HEK293 (cell line): Measurements from ENCODE around the gene TNPO3.

Experiments
- GLIS2 ChIP-seq: fragments of 450-650 bp; formaldehyde crosslinking; IDR thresholded peaks from 2 replicates; pipeline ENCODE4 v1.5.1; 2016; ENCODE audit warnings: missing biosample characterization, missing genetic modification characterization
- KLF1 ChIP-seq: fragments of 450-650 bp; formaldehyde crosslinking; IDR thresholded peaks from 2 replicates; pipeline ENCODE4 v1.5.1; 2016; ENCODE audit warnings: missing biosample characterization, missing genetic modification characterization
- KLF7 ChIP-seq: fragments of 450-650 bp; formaldehyde crosslinking; IDR thresholded peaks from 2 replicates; pipeline ENCODE4 v1.5.1; 2016; ENCODE audit warnings: missing biosample characterization, missing genetic modification characterization, borderline replicate concordance
- KLF8 ChIP-seq: fragments of 450-650 bp; formaldehyde crosslinking; IDR thresholded peaks from 2 replicates; pipeline ENCODE4 v1.5.1; 2016; ENCODE audit warnings: missing biosample characterization, missing genetic modification characterization
- MZF1 ChIP-seq: fragments of 450-650 bp; formaldehyde crosslinking; IDR thresholded peaks from 2 replicates; pipeline ENCODE4 v1.5.1; 2017; ENCODE audit warnings: missing biosample characterization, missing genetic modification characterization, borderline replicate concordance
- PRDM1 ChIP-seq: fragments of 450-650 bp; formaldehyde crosslinking; IDR thresholded peaks from 2 replicates; pipeline ENCODE4; 2016; ENCODE audit warnings: missing biosample characterization, missing genetic modification characterization
- RBAK ChIP-seq: fragments of 450-650 bp; formaldehyde crosslinking; IDR thresholded peaks from 2 replicates; pipeline ENCODE4 v1.5.1; 2016; ENCODE audit warnings: missing biosample characterization, missing genetic modification characterization
- SP7 ChIP-seq: fragments of 450-650 bp; formaldehyde crosslinking; IDR thresholded peaks from 2 replicates; pipeline ENCODE4 v1.5.1; 2016; ENCODE audit warnings: missing biosample characterization, missing genetic modification characterization
- ZBTB17 ChIP-seq: fragments of 450-650 bp; formaldehyde crosslinking; IDR thresholded peaks from 2 replicates; pipeline ENCODE4 v1.5.1; 2016; ENCODE audit warnings: missing biosample characterization, missing genetic modification characterization
- ZBTB20 ChIP-seq: fragments of 450-650 bp; formaldehyde crosslinking; IDR thresholded peaks from 2 replicates; pipeline ENCODE4 v1.5.1; 2016; ENCODE audit warnings: missing biosample characterization, missing genetic modification characterization
- ZBTB21 ChIP-seq: fragments of 450-650 bp; formaldehyde crosslinking; IDR thresholded peaks from 2 replicates; pipeline ENCODE4 v1.5.1; 2017; ENCODE audit warnings: missing biosample characterization, missing genetic modification characterization
- ZBTB8A ChIP-seq: fragments of 450-650 bp; formaldehyde crosslinking; IDR thresholded peaks from 2 replicates; pipeline ENCODE4 v1.5.1; 2016; ENCODE audit warnings: missing biosample characterization, missing genetic modification characterization
- ZFP41 ChIP-seq: fragments of 450-650 bp; formaldehyde crosslinking; IDR thresholded peaks from 2 replicates; pipeline ENCODE4 v1.5.1; 2016; ENCODE audit warnings: missing biosample characterization, missing genetic modification characterization, borderline replicate concordance
- ZNF114 ChIP-seq: fragments of 450-650 bp; formaldehyde crosslinking; IDR thresholded peaks from 2 replicates; pipeline ENCODE4 v1.5.0; 2017; ENCODE audit warnings: missing biosample characterization, missing genetic modification characterization
- ZNF416 ChIP-seq: fragments of 450-650 bp; formaldehyde crosslinking; IDR thresholded peaks from 2 replicates; pipeline ENCODE4 v1.5.1; 2016; ENCODE audit warnings: missing biosample characterization, missing genetic modification characterization
- ZNF549 ChIP-seq: fragments of 450-650 bp; IDR thresholded peaks from 2 replicates; pipeline ENCODE4 v1.5.1; 2018; ENCODE audit warnings: missing biosample characterization, missing genetic modification characterization, mild to moderate bottlenecking, inconsistent platforms, moderate library complexity
- ZNF558 ChIP-seq: fragments of 450-650 bp; formaldehyde crosslinking; IDR thresholded peaks from 2 replicates; pipeline ENCODE4 v1.5.1; 2016; ENCODE audit warnings: missing biosample characterization, missing genetic modification characterization
- ZNF600 ChIP-seq: fragments of 450-650 bp; formaldehyde crosslinking; IDR thresholded peaks from 2 replicates; pipeline ENCODE4 v1.5.1; 2016; ENCODE audit warnings: missing biosample characterization, missing genetic modification characterization
- ZNF626 ChIP-seq: fragments of 450-650 bp; sonication (Bioruptor Pico); formaldehyde crosslinking; IDR thresholded peaks from 2 replicates; pipeline ENCODE4 v1.5.1; 2018; ENCODE audit warnings: missing biosample characterization, missing genetic modification characterization, inconsistent platforms
- ZNF654 ChIP-seq: fragments of 450-650 bp; formaldehyde crosslinking; IDR thresholded peaks from 2 replicates; pipeline ENCODE4 v1.5.1; 2016; ENCODE audit warnings: low read depth, missing biosample characterization, missing genetic modification characterization
- ZNF670 ChIP-seq: fragments of 450-650 bp; formaldehyde crosslinking; IDR thresholded peaks from 2 replicates; pipeline ENCODE4 v1.5.1; 2016; ENCODE audit warnings: missing biosample characterization, missing genetic modification characterization, low read depth
- ZNF701 ChIP-seq: fragments of 450-650 bp; formaldehyde crosslinking; IDR thresholded peaks from 2 replicates; pipeline ENCODE4 v1.5.1; 2016; ENCODE audit warnings: missing biosample characterization, missing genetic modification characterization
- ZSCAN23 ChIP-seq: fragments of 450-650 bp; formaldehyde crosslinking; IDR thresholded peaks from 2 replicates; pipeline ENCODE4 v1.5.1; 2016; ENCODE audit warnings: missing biosample characterization, missing genetic modification characterization
- TF ChIP-seq, protein P1 (sequence below): fragments of 450-650 bp; formaldehyde crosslinking; IDR thresholded peaks from 2 replicates; pipeline ENCODE4 v1.5.1; 2016; ENCODE audit warnings: missing biosample characterization, missing genetic modification characterization, borderline replicate concordance
- TF ChIP-seq, protein P2 (sequence below): fragments of 450-650 bp; formaldehyde crosslinking; IDR thresholded peaks from 2 replicates; pipeline ENCODE4 v1.5.1; 2016; ENCODE audit warnings: missing biosample characterization, missing genetic modification characterization
- TF ChIP-seq, protein P3 (sequence below): fragments of 450-650 bp; formaldehyde crosslinking; IDR thresholded peaks from 2 replicates; pipeline ENCODE4 v1.5.1; 2016; ENCODE audit warnings: missing biosample characterization, missing genetic modification characterization
- TF ChIP-seq, protein P4 (sequence below): fragments of 450-650 bp; formaldehyde crosslinking; IDR thresholded peaks from 2 replicates; pipeline ENCODE4 v1.5.1; 2016; ENCODE audit warnings: missing biosample characterization, missing genetic modification characterization
- TF ChIP-seq, protein P5 (sequence below): fragments of 450-650 bp; formaldehyde crosslinking; IDR thresholded peaks from 2 replicates; pipeline ENCODE4 v1.5.1; 2017; ENCODE audit warnings: missing biosample characterization, missing genetic modification characterization
- TF ChIP-seq, protein P6 (sequence below): fragments of 450-650 bp; IDR thresholded peaks from 2 replicates; pipeline ENCODE4 v1.5.1; 2018; ENCODE audit warnings: missing biosample characterization, mild to moderate bottlenecking, missing genetic modification characterization
- TF ChIP-seq, protein P7 (sequence below): fragments of 450-650 bp; formaldehyde crosslinking; IDR thresholded peaks from 2 replicates; pipeline ENCODE4 v1.5.1; 2016; ENCODE audit warnings: missing biosample characterization, missing genetic modification characterization

Gene TNPO3

DNA sequence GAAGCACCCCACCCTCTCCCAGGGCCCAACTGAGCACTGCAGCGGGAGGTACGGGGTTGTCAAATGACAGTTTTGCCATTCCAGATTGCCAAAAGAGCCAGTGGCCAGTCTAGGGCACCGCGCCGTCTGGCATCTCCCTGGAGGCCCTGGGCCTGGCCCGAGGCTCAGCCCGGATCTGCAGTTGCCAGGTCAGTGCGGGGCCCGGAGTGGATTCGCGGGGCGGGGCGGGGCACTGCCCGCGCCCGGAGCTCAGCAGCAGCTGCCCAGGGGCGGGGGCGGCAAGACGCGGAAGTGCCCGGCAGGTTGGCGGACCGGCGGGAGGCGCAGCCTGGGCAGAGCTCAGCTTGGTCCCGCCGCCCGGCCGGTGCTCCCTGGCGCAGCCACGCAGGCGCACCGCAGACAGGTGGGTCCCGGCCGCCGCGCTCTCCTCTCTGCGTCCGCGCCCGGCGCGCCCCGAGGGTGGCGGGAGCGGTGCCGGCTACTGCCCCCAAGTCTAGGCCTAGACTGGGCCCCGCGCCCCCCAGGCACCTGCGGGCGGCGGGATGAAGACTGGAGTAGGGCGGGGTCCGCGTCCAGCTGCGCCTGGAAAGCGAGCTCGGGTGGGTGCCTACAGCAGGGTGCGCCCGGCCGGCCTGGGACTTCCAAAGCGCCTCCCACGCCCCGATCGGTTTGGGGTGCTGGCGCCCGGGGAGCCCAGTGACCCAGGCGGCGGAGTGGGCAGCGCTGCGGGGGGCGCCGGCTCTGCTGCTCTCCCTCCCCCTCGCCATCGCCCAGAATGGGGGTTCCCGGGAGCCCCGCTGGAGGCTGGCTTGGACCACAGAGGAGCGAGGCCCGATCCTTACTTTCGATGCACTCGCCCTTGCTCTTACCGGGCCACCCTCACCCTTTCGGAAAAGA, 117.0 kb downstream of the TNPO3 start, which contains the start of gene IRF5 (continued):
- TF ChIP-seq, protein P1, sequence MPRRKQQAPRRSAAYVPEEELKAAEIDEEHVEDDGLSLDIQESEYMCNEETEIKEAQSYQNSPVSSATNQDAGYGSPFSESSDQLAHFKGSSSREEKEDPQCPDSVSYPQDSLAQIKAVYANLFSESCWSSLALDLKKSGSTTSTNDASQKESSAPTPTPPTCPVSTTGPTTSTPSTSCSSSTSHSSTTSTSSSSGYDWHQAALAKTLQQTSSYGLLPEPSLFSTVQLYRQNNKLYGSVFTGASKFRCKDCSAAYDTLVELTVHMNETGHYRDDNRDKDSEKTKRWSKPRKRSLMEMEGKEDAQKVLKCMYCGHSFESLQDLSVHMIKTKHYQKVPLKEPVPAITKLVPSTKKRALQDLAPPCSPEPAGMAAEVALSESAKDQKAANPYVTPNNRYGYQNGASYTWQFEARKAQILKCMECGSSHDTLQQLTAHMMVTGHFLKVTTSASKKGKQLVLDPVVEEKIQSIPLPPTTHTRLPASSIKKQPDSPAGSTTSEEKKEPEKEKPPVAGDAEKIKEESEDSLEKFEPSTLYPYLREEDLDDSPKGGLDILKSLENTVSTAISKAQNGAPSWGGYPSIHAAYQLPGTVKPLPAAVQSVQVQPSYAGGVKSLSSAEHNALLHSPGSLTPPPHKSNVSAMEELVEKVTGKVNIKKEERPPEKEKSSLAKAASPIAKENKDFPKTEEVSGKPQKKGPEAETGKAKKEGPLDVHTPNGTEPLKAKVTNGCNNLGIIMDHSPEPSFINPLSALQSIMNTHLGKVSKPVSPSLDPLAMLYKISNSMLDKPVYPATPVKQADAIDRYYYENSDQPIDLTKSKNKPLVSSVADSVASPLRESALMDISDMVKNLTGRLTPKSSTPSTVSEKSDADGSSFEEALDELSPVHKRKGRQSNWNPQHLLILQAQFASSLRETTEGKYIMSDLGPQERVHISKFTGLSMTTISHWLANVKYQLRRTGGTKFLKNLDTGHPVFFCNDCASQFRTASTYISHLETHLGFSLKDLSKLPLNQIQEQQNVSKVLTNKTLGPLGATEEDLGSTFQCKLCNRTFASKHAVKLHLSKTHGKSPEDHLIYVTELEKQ, result no peak
- TF ChIP-seq ZFP41 (tag by site-specific recombination) (no peak), ZSCAN23 (tag by site-specific recombination) (no peak), ZNF670 (tag by site-specific recombination) (no peak), ZNF549 (no peak), MZF1 (tag by site-specific recombination) (no peak), ZBTB21 (tag by site-specific recombination) (no peak), ZNF558 (no peak), KLF8 (tag by site-specific recombination) (peak; percentile 29; the same call in 1 of the 2 replicates), ZNF701 (tag by site-specific recombination) (no peak), ZNF114 (tag by site-specific recombination) (no peak), KLF1 (tag by site-specific recombination) (peak; percentile 79), ZNF654 (no peak), GLIS2 (peak; percentile 80), ZNF626 (tag by site-specific recombination) (no peak), ZBTB8A (tag by site-specific recombination) (peak; percentile 81), ZBTB17 (tag by site-specific recombination) (peak; percentile 14; the same call in 1 of the 2 replicates), ZNF600 (tag by site-specific recombination) (no peak), SP7 (tag by site-specific recombination) (no peak), KLF7 (tag by site-specific recombination) (no peak), RBAK (no peak), ZBTB20 (tag by site-specific recombination) (peak; percentile 90), PRDM1 (tag by site-specific recombination) (no peak), ZNF416 (tag by site-specific recombination) (no peak)
- TF ChIP-seq, protein P2, sequence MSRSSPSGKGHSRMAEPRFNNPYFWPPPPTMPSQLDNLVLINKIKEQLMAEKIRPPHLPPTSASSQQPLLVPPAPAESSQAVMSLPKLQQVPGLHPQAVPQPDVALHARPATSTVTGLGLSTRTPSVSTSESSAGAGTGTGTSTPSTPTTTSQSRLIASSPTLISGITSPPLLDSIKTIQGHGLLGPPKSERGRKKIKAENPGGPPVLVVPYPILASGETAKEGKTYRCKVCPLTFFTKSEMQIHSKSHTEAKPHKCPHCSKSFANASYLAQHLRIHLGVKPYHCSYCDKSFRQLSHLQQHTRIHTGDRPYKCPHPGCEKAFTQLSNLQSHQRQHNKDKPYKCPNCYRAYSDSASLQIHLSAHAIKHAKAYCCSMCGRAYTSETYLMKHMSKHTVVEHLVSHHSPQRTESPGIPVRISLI, result no peak
- TF ChIP-seq, protein P3, sequence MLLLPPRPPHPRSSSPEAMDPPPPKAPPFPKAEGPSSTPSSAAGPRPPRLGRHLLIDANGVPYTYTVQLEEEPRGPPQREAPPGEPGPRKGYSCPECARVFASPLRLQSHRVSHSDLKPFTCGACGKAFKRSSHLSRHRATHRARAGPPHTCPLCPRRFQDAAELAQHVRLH (tag by site-specific recombination), result no peak
- TF ChIP-seq, protein P4, sequence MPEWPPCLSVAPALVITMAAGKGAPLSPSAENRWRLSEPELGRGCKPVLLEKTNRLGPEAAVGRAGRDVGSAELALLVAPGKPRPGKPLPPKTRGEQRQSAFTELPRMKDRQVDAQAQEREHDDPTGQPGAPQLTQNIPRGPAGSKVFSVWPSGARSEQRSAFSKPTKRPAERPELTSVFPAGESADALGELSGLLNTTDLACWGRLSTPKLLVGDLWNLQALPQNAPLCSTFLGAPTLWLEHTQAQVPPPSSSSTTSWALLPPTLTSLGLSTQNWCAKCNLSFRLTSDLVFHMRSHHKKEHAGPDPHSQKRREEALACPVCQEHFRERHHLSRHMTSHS, result no peak
- TF ChIP-seq, protein P5, sequence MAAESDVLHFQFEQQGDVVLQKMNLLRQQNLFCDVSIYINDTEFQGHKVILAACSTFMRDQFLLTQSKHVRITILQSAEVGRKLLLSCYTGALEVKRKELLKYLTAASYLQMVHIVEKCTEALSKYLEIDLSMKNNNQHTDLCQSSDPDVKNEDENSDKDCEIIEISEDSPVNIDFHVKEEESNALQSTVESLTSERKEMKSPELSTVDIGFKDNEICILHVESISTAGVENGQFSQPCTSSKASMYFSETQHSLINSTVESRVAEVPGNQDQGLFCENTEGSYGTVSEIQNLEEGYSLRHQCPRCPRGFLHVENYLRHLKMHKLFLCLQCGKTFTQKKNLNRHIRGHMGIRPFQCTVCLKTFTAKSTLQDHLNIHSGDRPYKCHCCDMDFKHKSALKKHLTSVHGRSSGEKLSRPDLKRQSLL (tag by site-specific recombination), result no peak
- TF ChIP-seq, protein P6, sequence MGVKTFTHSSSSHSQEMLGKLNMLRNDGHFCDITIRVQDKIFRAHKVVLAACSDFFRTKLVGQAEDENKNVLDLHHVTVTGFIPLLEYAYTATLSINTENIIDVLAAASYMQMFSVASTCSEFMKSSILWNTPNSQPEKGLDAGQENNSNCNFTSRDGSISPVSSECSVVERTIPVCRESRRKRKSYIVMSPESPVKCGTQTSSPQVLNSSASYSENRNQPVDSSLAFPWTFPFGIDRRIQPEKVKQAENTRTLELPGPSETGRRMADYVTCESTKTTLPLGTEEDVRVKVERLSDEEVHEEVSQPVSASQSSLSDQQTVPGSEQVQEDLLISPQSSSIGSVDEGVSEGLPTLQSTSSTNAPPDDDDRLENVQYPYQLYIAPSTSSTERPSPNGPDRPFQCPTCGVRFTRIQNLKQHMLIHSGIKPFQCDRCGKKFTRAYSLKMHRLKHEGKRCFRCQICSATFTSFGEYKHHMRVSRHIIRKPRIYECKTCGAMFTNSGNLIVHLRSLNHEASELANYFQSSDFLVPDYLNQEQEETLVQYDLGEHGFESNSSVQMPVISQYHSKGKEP (tag by site-specific recombination), result no peak
- TF ChIP-seq, protein P7, sequence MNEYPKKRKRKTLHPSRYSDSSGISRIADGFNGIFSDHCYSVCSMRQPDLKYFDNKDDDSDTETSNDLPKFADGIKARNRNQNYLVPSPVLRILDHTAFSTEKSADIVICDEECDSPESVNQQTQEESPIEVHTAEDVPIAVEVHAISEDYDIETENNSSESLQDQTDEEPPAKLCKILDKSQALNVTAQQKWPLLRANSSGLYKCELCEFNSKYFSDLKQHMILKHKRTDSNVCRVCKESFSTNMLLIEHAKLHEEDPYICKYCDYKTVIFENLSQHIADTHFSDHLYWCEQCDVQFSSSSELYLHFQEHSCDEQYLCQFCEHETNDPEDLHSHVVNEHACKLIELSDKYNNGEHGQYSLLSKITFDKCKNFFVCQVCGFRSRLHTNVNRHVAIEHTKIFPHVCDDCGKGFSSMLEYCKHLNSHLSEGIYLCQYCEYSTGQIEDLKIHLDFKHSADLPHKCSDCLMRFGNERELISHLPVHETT (tag by site-specific recombination), result no peak
